ENCODE results near the gene RHAG.
A peak's percentile ranks its signal among the peaks of the same experiment; 100 is the strongest.

The RHAG gene

DNA sequence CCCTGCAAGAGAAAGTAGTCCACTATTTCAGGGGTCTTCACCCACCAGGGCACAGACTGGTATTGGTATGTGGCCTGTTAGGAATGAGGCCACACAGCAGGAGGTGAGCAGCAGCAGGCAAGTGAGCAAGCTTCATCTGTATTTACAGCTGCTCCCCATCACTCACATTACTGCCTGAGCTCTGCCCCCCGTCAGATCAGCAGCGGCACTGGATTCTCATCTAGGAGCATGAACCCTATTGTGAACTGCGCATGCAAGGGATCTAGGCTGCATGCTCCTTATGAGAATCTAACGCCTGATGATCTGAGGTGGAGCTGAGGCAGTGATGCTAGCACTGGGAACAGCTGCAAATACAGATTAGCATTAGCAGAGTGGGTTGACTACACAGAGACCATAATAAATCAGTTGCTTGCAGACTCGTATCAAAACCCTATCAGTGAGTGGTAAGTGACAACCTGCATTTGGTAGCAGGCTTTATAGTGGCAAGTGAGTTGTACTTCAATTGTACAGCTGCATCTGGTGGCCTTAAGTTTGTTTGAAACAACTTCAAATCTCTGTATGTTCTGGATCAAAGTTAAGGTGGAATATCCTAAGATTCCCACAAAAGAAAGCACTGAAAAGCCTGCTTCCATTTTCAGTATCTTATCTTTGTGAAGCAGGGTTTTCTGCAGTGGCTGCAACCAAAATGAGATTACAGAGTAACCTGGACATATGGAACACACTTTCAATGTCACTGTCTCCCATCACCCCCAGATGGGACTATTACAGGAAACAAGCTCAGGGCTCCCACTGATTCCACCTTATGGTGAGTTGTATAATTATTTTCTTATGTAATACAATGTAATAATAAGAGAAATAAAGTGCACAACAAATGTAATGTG is 73.4 kb downstream of the RHAG start:
- DNase-seq, result no peak

- DNase-seq, result no peak
Observed at GRCh38 chr6:49558238-49558637, 78.4 kb downstream of the RHAG start.

DNA sequence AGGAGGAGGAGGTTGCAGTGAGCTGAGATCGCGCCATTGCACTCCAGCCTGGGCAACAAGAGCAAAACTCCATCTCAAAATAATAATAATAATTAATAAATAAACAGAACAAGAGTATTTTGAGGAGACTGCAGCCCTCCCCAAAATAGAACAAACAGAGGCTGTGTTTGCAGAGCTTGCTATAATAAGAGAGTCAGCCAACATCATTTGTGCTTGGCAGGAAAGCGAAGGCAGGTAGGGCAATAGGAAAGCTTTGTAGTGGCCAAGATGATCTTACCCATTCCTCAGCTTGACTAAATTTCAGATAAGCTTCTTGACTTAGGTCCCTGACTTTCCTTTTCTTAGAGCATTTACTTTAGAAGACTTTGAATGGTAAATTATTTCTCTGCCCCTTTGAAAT is 79.5 kb downstream of the RHAG start:
- no peak for DNase-seq

GRCh38 chr6:49556429-49556837 is 80.2 kb downstream of the RHAG start:
- DNase-seq, result peak; percentile 70

DNA sequence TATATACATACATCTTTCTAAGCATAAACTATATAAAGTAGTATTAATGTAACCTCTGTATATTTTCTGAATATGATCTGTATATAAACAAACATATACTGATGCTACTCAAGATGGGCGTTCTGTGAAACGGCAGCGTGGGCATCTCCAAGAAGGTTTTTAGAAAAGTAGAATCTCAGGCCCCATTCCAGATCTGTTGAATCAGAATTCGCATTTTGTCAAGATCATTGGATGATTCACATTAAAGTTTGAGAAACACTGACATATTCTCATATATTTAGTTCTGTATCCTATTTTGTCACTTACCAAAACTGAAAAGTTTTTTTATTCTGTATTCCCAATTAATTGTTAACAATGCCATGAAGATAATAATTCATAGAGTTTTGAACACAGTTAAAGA is 80.7 kb downstream of the RHAG start:
- no peak for DNase-seq
